Measurements from ENCODE around the gene ADCY2.

ADCY2 gene

GRCh38 chr5:7762267-7762666 lies 366.3 kb downstream of the ADCY2 start:
- DNase-seq = no peak
- TF ChIP-seq POLR2A (IDR thresholded peaks at IDR 0.05; ENCODE audit: low read length) (no peak), GATA1 (IDR thresholded peaks at IDR 0.05; ENCODE audit: low read depth, low read length) (no peak)

GRCh38 chr5:7763621-7764072 lies 367.7 kb downstream of the ADCY2 start:
- DNase-seq = no peak
- TF ChIP-seq POLR2A (IDR thresholded peaks at IDR 0.05; ENCODE audit: low read length) (no peak), GATA1 (IDR thresholded peaks at IDR 0.05; ENCODE audit: low read depth, low read length) (no peak)

- TF ChIP-seq GATA1 (IDR thresholded peaks at IDR 0.05; ENCODE audit: low read depth, low read length) (no peak), POLR2A (IDR thresholded peaks at IDR 0.05; ENCODE audit: low read length) (no peak)
Observed at GRCh38 chr5:7764452-7764851, 368.5 kb downstream of the ADCY2 start.

GRCh38 chr5:7770436-7770835 lies 374.5 kb downstream of the ADCY2 start:
- no peak for DNase-seq
- no peak for TF ChIP-seq GATA1 (IDR thresholded peaks at IDR 0.05; ENCODE audit: low read depth, low read length)
- TF ChIP-seq POLR2A (IDR thresholded peaks at IDR 0.05; ENCODE audit: low read length) = no peak

More at GRCh38 chr5:7764452-7764851, 368.5 kb downstream of the ADCY2 start:
- no peak for DNase-seq

- DNase-seq = no peak
- no peak for TF ChIP-seq GATA1 (IDR thresholded peaks at IDR 0.05; ENCODE audit: low read depth, low read length)
- no peak for TF ChIP-seq POLR2A (IDR thresholded peaks at IDR 0.05; ENCODE audit: low read length)
Observed at GRCh38 chr5:7772141-7772540, 376.2 kb downstream of the ADCY2 start.

GRCh38 chr5:7773178-7773577 lies 377.2 kb downstream of the ADCY2 start:
- TF ChIP-seq GATA1 (IDR thresholded peaks at IDR 0.05; ENCODE audit: low read depth, low read length) = no peak
- DNase-seq = no peak

GRCh38 chr5:7776442-7776841 lies 380.5 kb downstream of the ADCY2 start:
- DNase-seq = no peak
- no peak for TF ChIP-seq POLR2A (IDR thresholded peaks at IDR 0.05; ENCODE audit: low read length)

- no peak for DNase-seq
- TF ChIP-seq GATA1 (IDR thresholded peaks at IDR 0.05; ENCODE audit: low read depth, low read length) = no peak
- TF ChIP-seq POLR2A (IDR thresholded peaks at IDR 0.05; ENCODE audit: low read length) = no peak
Observed at GRCh38 chr5:7779019-7780005, 383.4 kb downstream of the ADCY2 start.

GRCh38 chr5:7781899-7782298 lies 386.0 kb downstream of the ADCY2 start:
- TF ChIP-seq POLR2A (IDR thresholded peaks at IDR 0.05; ENCODE audit: low read length) = no peak
- TF ChIP-seq GATA1 (IDR thresholded peaks at IDR 0.05; ENCODE audit: low read depth, low read length) = no peak
- DNase-seq = no peak

GRCh38 chr5:7784683-7785380 lies 388.9 kb downstream of the ADCY2 start:
- TF ChIP-seq POLR2A (IDR thresholded peaks at IDR 0.05; ENCODE audit: low read length) (no peak), GATA1 (IDR thresholded peaks at IDR 0.05; ENCODE audit: low read depth, low read length) (no peak)
- no peak for DNase-seq

- TF ChIP-seq GATA1 (IDR thresholded peaks at IDR 0.05; ENCODE audit: low read depth, low read length) = no peak
- TF ChIP-seq POLR2A (IDR thresholded peaks at IDR 0.05; ENCODE audit: low read length) = no peak
- DNase-seq = no peak
Observed at GRCh38 chr5:7787770-7788169, 391.8 kb downstream of the ADCY2 start.

- no peak for DNase-seq
- no peak for TF ChIP-seq POLR2A (IDR thresholded peaks at IDR 0.05; ENCODE audit: low read length)
- no peak for TF ChIP-seq GATA1 (IDR thresholded peaks at IDR 0.05; ENCODE audit: low read depth, low read length)
Observed at GRCh38 chr5:7789567-7789966, 393.6 kb downstream of the ADCY2 start.

- TF ChIP-seq GATA1 (IDR thresholded peaks at IDR 0.05; ENCODE audit: low read depth, low read length) = no peak
- no peak for TF ChIP-seq POLR2A (IDR thresholded peaks at IDR 0.05; ENCODE audit: low read length)
- no peak for DNase-seq
Observed at GRCh38 chr5:7793895-7794294, 398.0 kb downstream of the ADCY2 start.

GRCh38 chr5:7794311-7794710 lies 398.4 kb downstream of the ADCY2 start:
- DNase-seq = no peak

More at GRCh38 chr5:7794311-7794710, 398.4 kb downstream of the ADCY2 start:
- TF ChIP-seq POLR2A (IDR thresholded peaks at IDR 0.05; ENCODE audit: low read length) (no peak), GATA1 (IDR thresholded peaks at IDR 0.05; ENCODE audit: low read depth, low read length) (no peak)
